Mesenchymal stem cell (in vitro differentiated cells and primary cell): ENCODE measurements around the gene HK3.
"Not testable (repeated sequence)": the region's sequence is repeated elsewhere in the genome, so short reads cannot be mapped to it uniquely, and the experiment has no call there.

ENCODE experiments used
- DNase-seq: peaks from one replicate; pipeline ENCODE4 v3.0.0-alpha.2; 2013
- H2AFZ ChIP-seq: one replicate; pipeline ENCODE4 v1.6.1; 2013; ENCODE audit warnings: low read depth, mild to moderate bottlenecking, control low read depth, inconsistent platforms, low read length, moderate library complexity
- H2AK5ac ChIP-seq: 2 replicates; pipeline ENCODE4 v1.6.1; 2013; ENCODE audit warnings: low read length, moderate library complexity, mild to moderate bottlenecking, inconsistent platforms; ENCODE audit not compliant: severe bottlenecking
- H2BK120ac ChIP-seq: one replicate; pipeline ENCODE4 v1.6.1; 2013; ENCODE audit warnings: low read depth, mild to moderate bottlenecking, inconsistent platforms, low read length, moderate library complexity
- H2BK12ac ChIP-seq, 2 experiments: one replicate each; pipeline ENCODE4 v1.6.1; 2013; ENCODE audit warnings: inconsistent platforms in 2 of 2, low read length in 2 of 2, mild to moderate bottlenecking in 2 of 2, moderate library complexity in 2 of 2, control low read depth in 1 of 2
- H2BK15ac ChIP-seq: one replicate; pipeline ENCODE4 v1.6.1; 2013; ENCODE audit warnings: mild to moderate bottlenecking, low read depth, inconsistent platforms; ENCODE audit not compliant: poor library complexity, severe bottlenecking
- H2BK5ac ChIP-seq: 2 replicates; pipeline ENCODE4 v1.6.1; 2013; ENCODE audit warnings: low read depth, mild to moderate bottlenecking, low read length, control low read depth, inconsistent platforms; ENCODE audit not compliant: poor library complexity, severe bottlenecking
- H3K14ac ChIP-seq, 2 experiments: one replicate each; pipeline ENCODE4 v1.6.1; 2013; ENCODE audit warnings: inconsistent platforms in 2 of 2, low read length in 2 of 2, control low read depth in 1 of 2, mild to moderate bottlenecking in 1 of 2, moderate library complexity in 1 of 2
- H3K18ac ChIP-seq, 2 experiments: one replicate each; pipeline ENCODE4 v1.6.1; 2013; ENCODE audit warnings: inconsistent platforms in 2 of 2, low read length in 2 of 2, control low read depth in 1 of 2, low read depth in 1 of 2, mild to moderate bottlenecking in 1 of 2
- H3K23ac ChIP-seq, 2 experiments: one replicate each; pipeline ENCODE4 v1.6.1; 2013; ENCODE audit warnings: inconsistent platforms in 2 of 2, low read length in 2 of 2, mild to moderate bottlenecking in 2 of 2, moderate library complexity in 2 of 2, control low read depth in 1 of 2
- H3K27ac ChIP-seq: 2 replicates; pipeline ENCODE4 v1.5.1; 2013; ENCODE audit warnings: mild to moderate bottlenecking, moderate library complexity, low read length, control low read depth, inconsistent platforms; ENCODE audit not compliant: poor library complexity, severe bottlenecking
- H3K27me3 ChIP-seq, 2 experiments: 2 replicates each; pipeline versions ENCODE4 v1.6.1 to v1.7.0; 2013; ENCODE audit warnings: low read length in 2 of 2, mild to moderate bottlenecking in 2 of 2, moderate library complexity in 2 of 2, control low read depth in 1 of 2, inconsistent platforms in 1 of 2; ENCODE audit not compliant: control insufficient read depth in 1 of 2, insufficient read depth in 1 of 2
- H3K36me3 ChIP-seq, 2 experiments: 2 replicates each; pipeline versions ENCODE4 v1.6.1 to v1.7.0; 2013; ENCODE audit warnings: low read length in 2 of 2, control low read depth in 1 of 2, inconsistent platforms in 1 of 2, low read depth in 1 of 2, mild to moderate bottlenecking in 1 of 2; ENCODE audit not compliant: insufficient read depth in 2 of 2, control insufficient read depth in 1 of 2
- H3K4ac ChIP-seq, 2 experiments: one replicate each; pipeline ENCODE4 v1.6.1; 2013; ENCODE audit warnings: inconsistent platforms in 2 of 2, low read length in 2 of 2, mild to moderate bottlenecking in 2 of 2, moderate library complexity in 2 of 2, control low read depth in 1 of 2, low read depth in 1 of 2
- H3K4me1 ChIP-seq: 2 replicates; pipeline ENCODE4 v1.6.1; 2013; ENCODE audit warnings: low read depth, low read length, control low read depth; ENCODE audit not compliant: control insufficient read depth, insufficient read depth
- H3K4me2 ChIP-seq: 2 replicates; pipeline ENCODE4 v1.6.1; 2013; ENCODE audit warnings: low read length, mild to moderate bottlenecking, inconsistent platforms; ENCODE audit not compliant: poor library complexity, severe bottlenecking
- H3K4me3 ChIP-seq, 2 experiments: 2 replicates each; pipeline versions ENCODE4 v1.5.1 to v1.7.0; 2013; ENCODE audit warnings: low read length in 2 of 2, mild to moderate bottlenecking in 2 of 2, control low read depth in 1 of 2, low read depth in 1 of 2; ENCODE audit not compliant: insufficient read depth in 1 of 2
- H3K79me1 ChIP-seq: replicated peaks from 2 replicates; pipeline ENCODE4 v1.6.1; 2013; ENCODE audit warnings: mild to moderate bottlenecking, control low read depth, low read length, inconsistent platforms; ENCODE audit not compliant: poor library complexity, severe bottlenecking
- H3K9ac ChIP-seq: 2 replicates; pipeline ENCODE4 v1.7.0; 2013; ENCODE audit warnings: mild to moderate bottlenecking, low read length, moderate library complexity
- H3K9me3 ChIP-seq: 2 replicates; pipeline ENCODE4 v1.7.0; 2013; ENCODE audit warnings: mild to moderate bottlenecking, low read length; ENCODE audit not compliant: control insufficient read depth
- H4K8ac ChIP-seq: one replicate; pipeline ENCODE4 v1.6.1; 2013; ENCODE audit warnings: inconsistent platforms, mild to moderate bottlenecking, low read length, moderate library complexity
- H4K91ac ChIP-seq: one replicate; pipeline ENCODE4 v1.6.1; 2013; ENCODE audit warnings: mild to moderate bottlenecking, low read length, inconsistent platforms
- WGBS: methylation state at CpG from one replicate; pipeline ENCODE4 v1.1.7; 2013; ENCODE audit warnings: mixed read lengths; 5-methylcytosine and 5-hydroxymethylcytosine counted together

Gene HK3

DNA sequence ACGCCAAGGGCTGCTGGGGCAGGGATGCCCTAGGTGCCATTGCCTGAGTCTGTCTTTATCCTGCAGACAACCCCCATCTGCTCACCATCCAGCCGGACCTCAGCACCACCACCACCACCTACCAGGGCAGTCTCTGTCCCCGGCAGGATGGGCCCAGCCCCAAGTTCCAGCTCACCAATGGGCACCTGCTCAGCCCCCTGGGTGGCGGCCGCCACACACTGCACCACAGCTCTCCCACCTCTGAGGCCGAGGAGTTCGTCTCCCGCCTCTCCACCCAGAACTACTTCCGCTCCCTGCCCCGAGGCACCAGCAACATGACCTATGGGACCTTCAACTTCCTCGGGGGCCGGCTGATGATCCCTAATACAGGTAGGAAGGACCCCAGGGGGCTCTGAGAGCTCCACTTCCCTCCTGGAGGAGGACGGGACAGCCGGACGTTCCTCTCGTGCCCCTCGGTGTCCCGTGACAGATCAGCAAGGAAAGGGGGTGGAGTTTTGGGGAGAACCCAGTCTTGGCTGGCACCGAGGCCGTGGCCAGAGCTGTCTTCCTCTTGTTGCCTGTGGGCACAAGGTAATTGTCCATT, 24.9 kb downstream of the HK3 start:
- H2BK15ac ChIP-seq = no peak overlapping the region
- H3K18ac ChIP-seq = no peak overlapping the region
- H4K8ac ChIP-seq = no peak overlapping the region
- no peak overlapping the region for H3K27ac ChIP-seq
- peaks cover 0 to 50% of the 10 kb centered on the region in 2 experiments for H3K36me3 ChIP-seq
- no peak overlapping the region for H3K4me2 ChIP-seq
- H3K9ac ChIP-seq = no peak overlapping the region
- H4K91ac ChIP-seq = no peak overlapping the region
- DNase-seq = no peak
- no peak overlapping the region for H3K14ac ChIP-seq
- H3K23ac ChIP-seq = no peak overlapping the region
- H3K4me3 ChIP-seq = no peak overlapping the region
- H3K9me3 ChIP-seq = no peaks in the 10 kb centered on the region
- H2BK5ac ChIP-seq = no peak overlapping the region
- H2BK12ac ChIP-seq = no peak overlapping the region
- H3K4me1 ChIP-seq = peaks cover 35% of the 10 kb centered on the region
- WGBS = 83% methylated on average over 20 of the region's 20 CpGs
- H3K27me3 ChIP-seq = peaks cover 3 to 64% of the 10 kb centered on the region in 2 experiments
- H2AK5ac ChIP-seq = no peak overlapping the region
- no peak overlapping the region for H2AFZ ChIP-seq
- H2BK120ac ChIP-seq = no peak overlapping the region
- H3K4ac ChIP-seq = no peak overlapping the region
- H3K79me1 ChIP-seq = no peaks in the 10 kb centered on the region

DNA sequence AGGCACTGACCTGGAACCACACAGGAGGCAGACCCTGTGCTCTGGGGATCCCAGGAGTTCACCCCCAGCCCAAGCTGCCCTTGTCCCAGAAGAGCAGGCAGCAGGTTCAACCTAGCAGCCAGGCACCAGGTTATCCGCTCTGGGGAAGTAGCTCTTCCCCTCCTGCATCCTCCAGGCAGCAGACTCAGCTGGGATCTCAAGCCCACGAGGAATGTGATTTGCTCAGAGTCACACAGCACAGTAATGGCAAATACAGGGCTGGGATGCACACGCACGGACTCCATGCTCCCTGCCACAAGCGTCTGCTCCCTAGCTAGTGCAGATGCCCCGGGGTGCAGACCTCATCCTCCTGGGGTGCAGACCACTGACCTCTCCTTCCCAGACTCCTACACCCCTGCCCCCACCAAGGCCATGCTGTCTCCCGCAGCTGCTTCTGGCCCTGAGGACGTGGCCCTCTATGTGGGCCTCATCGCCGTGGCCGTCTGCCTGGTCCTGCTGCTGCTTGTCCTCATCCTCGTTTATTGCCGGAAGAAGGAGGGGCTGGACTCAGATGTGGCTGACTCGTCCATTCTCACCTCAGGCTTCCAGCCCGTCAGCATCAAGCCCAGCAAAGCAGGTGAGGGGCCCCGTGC, 25.5 kb downstream of the HK3 start:
- peaks cover 0 to 49% of the 10 kb centered on the region in 2 experiments for H3K36me3 ChIP-seq
- WGBS = 77% methylated on average over 16 of the region's 16 CpGs

GRCh38 chr5:176873011-176873410, 26.1 kb downstream of the HK3 start:
- not testable (repeated sequence) for H2BK5ac ChIP-seq, H3K9ac ChIP-seq, H3K4me2 ChIP-seq, H3K14ac ChIP-seq, H3K4ac ChIP-seq, H3K23ac ChIP-seq, H2AFZ ChIP-seq, H3K4me3 ChIP-seq, H3K79me1 ChIP-seq, H4K91ac ChIP-seq, H2BK12ac ChIP-seq, DNase-seq, H2AK5ac ChIP-seq, H2BK15ac ChIP-seq, H4K8ac ChIP-seq, H3K18ac ChIP-seq, H3K27ac ChIP-seq, H3K9me3 ChIP-seq, H2BK120ac ChIP-seq
- H3K36me3 ChIP-seq = peaks cover 0 to 49% of the 10 kb centered on the region in 2 experiments
- 75% methylated on average over 2 of the region's 2 CpGs for WGBS
- peaks cover 36% of the 10 kb centered on the region for H3K4me1 ChIP-seq
- peaks cover 3 to 61% of the 10 kb centered on the region in 2 experiments for H3K27me3 ChIP-seq

More for the DNA sequence above, 25.5 kb downstream of the HK3 start:
- Histone ChIP-seq H2AK5ac (no peak overlapping the region), H3K79me1 (no peaks in the 10 kb centered on the region), H4K91ac (no peak overlapping the region), H2BK5ac (no peak overlapping the region), H3K9me3 (no peaks in the 10 kb centered on the region), H3K4me2 (no peak overlapping the region), H2BK12ac (no peak overlapping the region), H3K27ac (no peak overlapping the region), H2BK120ac (no peak overlapping the region), H3K14ac (no peak overlapping the region), H4K8ac (no peak overlapping the region), H3K23ac (no peak overlapping the region), H3K4me1 (peaks cover 40% of the 10 kb centered on the region), H2AFZ (no peak overlapping the region), H3K4ac (no peak overlapping the region), H2BK15ac (no peak overlapping the region), H3K27me3 (peaks cover 3 to 61% of the 10 kb centered on the region in 2 experiments), H3K9ac (no peak overlapping the region), H3K18ac (no peak overlapping the region), H3K4me3 (no peak overlapping the region)
- DNase-seq = no peak

DNA sequence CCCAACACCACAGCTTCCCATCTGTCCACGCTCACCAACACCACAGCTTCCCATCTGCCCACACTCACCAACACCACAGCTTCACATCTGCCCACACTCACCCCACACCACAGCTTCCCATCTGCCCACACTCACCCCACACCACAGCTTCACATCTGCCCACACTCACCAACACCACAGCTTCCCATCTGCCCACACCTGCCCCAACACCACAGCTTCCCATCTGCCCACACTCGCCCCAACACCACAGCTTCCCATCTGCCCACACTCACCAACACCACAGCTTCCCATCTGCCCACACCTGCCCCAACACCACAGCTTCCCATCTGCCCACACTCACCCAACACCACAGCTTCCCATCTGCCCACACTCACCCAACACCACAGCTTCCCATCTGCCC, 26.6 kb downstream of the HK3 start:
- peaks cover 3 to 58% of the 10 kb centered on the region in 2 experiments for H3K27me3 ChIP-seq
- H3K79me1 ChIP-seq, H3K23ac ChIP-seq, H4K8ac ChIP-seq, H2BK12ac ChIP-seq, H3K27ac ChIP-seq, H3K18ac ChIP-seq, H3K14ac ChIP-seq, H3K4me3 ChIP-seq, H4K91ac ChIP-seq, H3K4me2 ChIP-seq, H2AK5ac ChIP-seq, H3K9ac ChIP-seq, H3K4ac ChIP-seq, H2AFZ ChIP-seq, H3K9me3 ChIP-seq, DNase-seq, H2BK15ac ChIP-seq, H2BK120ac ChIP-seq, H2BK5ac ChIP-seq: not testable (repeated sequence)
- H3K4me1 ChIP-seq = peaks cover 32% of the 10 kb centered on the region
- peaks cover 0 to 49% of the 10 kb centered on the region in 2 experiments for H3K36me3 ChIP-seq
- 70% methylated on average over 2 of the region's 2 CpGs for WGBS
